KOPT-K1 (cell line): ENCODE data around the gene KLHL13.
"Not testable (repeated sequence)": the region's sequence is repeated elsewhere in the genome, so short reads cannot be mapped to it uniquely, and the experiment has no call there.

Experiments used
- H3K27ac ChIP-seq: fragments of 200-600 bp; sonication (generic); 2 replicates; pipeline ENCODE4 v1.5.1; 2016; ENCODE audit warnings: antibody characterized with exemption, mild to moderate bottlenecking, low read depth, low read length; ENCODE audit not compliant: poor library complexity, severe bottlenecking
- H3K36me3 ChIP-seq: fragments of 200-600 bp; sonication (generic); 2 replicates; pipeline ENCODE4 v1.5.1; 2017; ENCODE audit warnings: antibody characterized with exemption, mild to moderate bottlenecking, low read length, moderate library complexity; ENCODE audit not compliant: insufficient read depth
- H3K9me3 ChIP-seq: fragments of 200-600 bp; sonication (generic); 2 replicates; pipeline ENCODE4 v1.5.1; 2017; ENCODE audit warnings: antibody characterized with exemption, low read length, mild to moderate bottlenecking; ENCODE audit not compliant: insufficient read depth, poor library complexity, severe bottlenecking

The KLHL13 gene

GRCh38 chrX:118047446-118048186 lies 69.0 kb downstream of the KLHL13 start:
- Histone ChIP-seq H3K27ac (no peak overlapping the region), H3K36me3 (no peaks in the 10 kb centered on the region), H3K9me3 (peaks cover 8% of the 10 kb centered on the region)

GRCh38 chrX:118039591-118039990 lies 77.0 kb downstream of the KLHL13 start:
- H3K9me3 ChIP-seq, result peaks cover 8% of the 10 kb centered on the region
- H3K36me3 ChIP-seq, result no peaks in the 10 kb centered on the region
- H3K27ac ChIP-seq, result no peak overlapping the region

DNA sequence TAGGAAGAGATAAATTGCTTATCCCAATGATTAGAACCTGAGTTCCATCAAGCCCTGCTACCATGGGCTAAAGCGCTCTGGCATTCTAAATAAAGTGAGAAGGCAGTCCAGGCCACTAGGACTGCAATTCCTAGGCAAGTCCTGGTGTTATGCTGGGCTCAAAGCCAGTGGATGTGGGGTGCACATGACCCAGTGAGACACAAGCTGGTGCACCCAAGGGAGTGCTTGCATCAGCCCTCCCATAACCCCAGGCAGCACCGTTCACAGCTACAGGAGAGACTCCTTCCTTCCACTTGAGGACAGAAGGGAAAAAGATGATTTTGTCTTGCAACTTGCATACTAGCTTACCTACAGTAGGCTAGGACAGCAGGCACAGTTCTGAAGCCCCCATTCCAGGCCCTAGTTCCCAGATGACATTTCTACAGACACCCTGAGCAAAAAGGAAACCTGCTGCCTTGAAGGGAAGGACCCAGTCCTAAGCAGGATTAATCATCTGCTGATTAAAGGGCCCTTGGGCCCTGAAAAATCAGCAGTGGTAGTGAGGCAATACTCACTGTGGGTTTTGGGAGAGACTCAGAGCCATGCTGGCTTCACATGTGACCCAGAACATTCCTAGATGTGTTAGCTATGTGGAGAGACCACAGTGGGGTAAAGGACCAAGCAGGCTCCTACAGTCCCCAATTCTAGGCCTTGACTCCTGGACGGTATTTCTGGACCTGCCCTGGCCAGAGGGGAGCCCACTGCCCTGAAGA lies 77.8 kb downstream of the KLHL13 start:
- Histone ChIP-seq H3K27ac (no peak overlapping the region), H3K36me3 (no peaks in the 10 kb centered on the region), H3K9me3 (peaks cover 8% of the 10 kb centered on the region)

- Histone ChIP-seq H3K36me3 (no peaks in the 10 kb centered on the region), H3K9me3 (no peaks in the 10 kb centered on the region), H3K27ac (no peak overlapping the region)
Measured at GRCh38 chrX:118026631-118027030, 90.0 kb downstream of the KLHL13 start.

GRCh38 chrX:118025226-118025625 lies 91.4 kb downstream of the KLHL13 start:
- Histone ChIP-seq H3K27ac (no peak overlapping the region), H3K9me3 (no peaks in the 10 kb centered on the region), H3K36me3 (no peaks in the 10 kb centered on the region)

GRCh38 chrX:118024482-118024881 lies 92.1 kb downstream of the KLHL13 start:
- H3K27ac ChIP-seq, result no peak overlapping the region
- H3K36me3 ChIP-seq, result no peaks in the 10 kb centered on the region
- H3K9me3 ChIP-seq, result no peaks in the 10 kb centered on the region

DNA sequence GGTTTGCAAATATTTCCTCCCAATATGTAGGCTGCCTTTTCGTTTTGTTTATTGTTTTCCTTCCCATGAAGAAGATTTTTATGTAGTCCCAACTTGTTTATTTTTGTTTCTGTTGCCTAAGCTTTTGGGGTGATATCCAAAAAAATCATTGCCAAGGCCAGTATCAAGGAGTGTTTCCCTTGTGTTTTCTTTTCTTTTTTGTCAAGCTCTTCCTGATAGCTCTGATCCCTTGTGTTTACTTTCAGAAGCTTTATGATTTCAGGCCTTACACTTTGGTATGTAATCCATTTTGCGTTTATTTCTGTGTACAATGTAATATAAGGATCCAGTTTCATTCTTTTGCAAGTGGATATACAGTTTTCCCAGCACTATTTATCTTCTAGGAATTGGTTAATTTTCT lies 93.9 kb downstream of the KLHL13 start:
- Histone ChIP-seq H3K36me3 (no peaks in the 10 kb centered on the region), H3K27ac (no peak overlapping the region), H3K9me3 (no peaks in the 10 kb centered on the region)

GRCh38 chrX:118016422-118016821 lies 100.2 kb downstream of the KLHL13 start:
- H3K36me3 ChIP-seq, result no peaks in the 10 kb centered on the region
- no peak overlapping the region for H3K27ac ChIP-seq
- H3K9me3 ChIP-seq, result no peaks in the 10 kb centered on the region

DNA sequence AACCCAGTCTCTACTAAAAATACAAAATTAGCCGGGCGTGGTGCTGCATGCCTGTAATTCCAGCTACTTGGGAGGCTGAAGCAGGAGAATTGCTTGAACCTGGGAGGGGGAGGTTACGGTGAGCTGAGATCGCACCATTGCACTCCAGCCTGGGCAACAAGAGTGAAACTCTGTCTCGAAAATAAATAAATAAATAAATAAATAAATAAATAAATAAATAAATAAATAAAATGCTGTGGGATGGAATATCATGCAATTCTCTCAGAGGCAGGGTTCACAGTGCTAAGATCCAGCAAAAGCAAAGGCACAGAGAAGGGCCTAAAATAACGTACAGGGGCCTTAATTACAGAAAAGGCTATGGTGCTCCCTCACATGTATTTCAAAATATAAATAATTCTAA lies 114.2 kb downstream of the KLHL13 start:
- not testable (repeated sequence) for H3K27ac ChIP-seq, H3K9me3 ChIP-seq, H3K36me3 ChIP-seq

DNA sequence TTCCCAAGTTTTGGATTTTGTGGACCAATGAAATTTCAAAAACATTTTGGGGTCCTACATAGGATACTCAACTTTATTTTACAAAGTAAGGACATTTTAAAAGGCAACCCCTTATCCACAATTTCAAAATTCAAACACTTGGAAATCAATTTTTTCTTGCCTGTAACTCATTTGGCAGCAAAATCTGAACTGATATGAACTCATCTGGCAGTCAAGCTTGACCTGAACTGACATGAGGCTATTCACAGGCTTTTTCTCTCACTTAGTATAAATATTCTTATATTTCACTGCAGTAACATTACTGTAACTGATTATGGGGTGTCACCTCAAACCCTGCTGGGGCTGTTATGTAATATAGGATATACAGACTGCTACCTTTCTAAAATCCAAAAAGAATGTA lies 116.1 kb downstream of the KLHL13 start:
- no peaks in the 10 kb centered on the region for H3K9me3 ChIP-seq

DNA sequence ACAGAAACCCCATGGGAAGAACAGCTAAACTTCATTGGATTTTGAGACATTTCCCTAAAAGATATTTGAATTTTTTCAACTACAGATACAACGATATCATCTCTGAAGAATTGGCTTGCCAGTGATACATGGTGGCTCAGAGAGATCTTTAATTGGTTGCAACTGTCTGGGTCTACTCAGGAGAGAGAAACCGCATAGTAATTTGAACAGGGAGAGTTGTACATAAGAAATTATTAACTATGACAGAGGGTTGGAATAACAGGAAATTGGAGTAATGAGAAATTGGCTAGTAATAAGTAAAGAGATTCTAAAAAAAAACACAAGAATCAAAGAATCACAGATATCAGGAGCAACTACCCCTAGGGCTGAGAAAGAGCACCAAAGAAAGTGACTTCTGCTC lies 118.4 kb downstream of the KLHL13 start:
- Histone ChIP-seq H3K9me3 (no peaks in the 10 kb centered on the region), H3K27ac (no peak overlapping the region)

More for the DNA sequence above, 116.1 kb downstream of the KLHL13 start:
- Histone ChIP-seq H3K27ac (no peak overlapping the region), H3K36me3 (no peaks in the 10 kb centered on the region)

GRCh38 chrX:117996918-117997480 lies 119.6 kb downstream of the KLHL13 start:
- Histone ChIP-seq H3K27ac (no peak overlapping the region), H3K36me3 (no peaks in the 10 kb centered on the region), H3K9me3 (no peaks in the 10 kb centered on the region)

More for the DNA sequence above, 118.4 kb downstream of the KLHL13 start:
- H3K36me3 ChIP-seq, result no peaks in the 10 kb centered on the region

DNA sequence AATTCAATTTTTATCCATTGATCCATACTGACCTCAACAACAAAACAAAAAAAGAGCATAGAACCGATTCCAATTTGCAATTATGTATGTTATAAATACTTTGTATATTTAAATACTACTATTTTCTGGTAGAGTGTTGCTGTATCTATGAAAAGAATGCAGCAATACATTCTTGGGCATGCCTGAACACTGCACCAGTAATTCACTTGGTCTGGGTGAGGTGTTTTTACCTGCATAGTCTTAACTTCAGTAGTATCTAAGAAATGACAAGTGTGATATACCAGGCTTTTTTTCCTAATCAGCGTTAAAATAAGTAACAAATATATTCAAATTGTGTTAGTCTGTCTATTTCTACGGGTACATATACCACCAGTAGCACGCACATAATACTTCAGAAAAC lies 120.2 kb downstream of the KLHL13 start:
- Histone ChIP-seq H3K36me3 (no peaks in the 10 kb centered on the region), H3K27ac (no peak overlapping the region), H3K9me3 (no peaks in the 10 kb centered on the region)

DNA sequence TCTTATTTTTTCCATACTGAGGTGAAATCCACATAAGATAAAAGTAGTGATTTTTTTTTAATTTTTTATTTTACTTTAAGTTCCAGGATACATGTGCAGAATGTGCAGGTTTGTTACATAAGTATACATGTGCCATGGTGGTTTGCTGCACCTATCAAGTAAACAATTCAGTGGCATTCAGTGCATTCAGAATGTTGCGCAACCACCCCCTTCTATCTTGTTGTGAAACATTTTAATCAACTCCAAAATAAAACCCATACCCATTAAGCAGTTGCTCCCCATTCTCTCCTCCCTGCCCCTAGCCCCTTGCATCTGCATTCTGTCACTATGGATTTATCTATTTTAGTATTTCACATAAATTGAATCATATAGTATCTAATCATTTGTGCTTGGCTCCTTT lies 121.2 kb downstream of the KLHL13 start:
- no peaks in the 10 kb centered on the region for H3K36me3 ChIP-seq
- no peaks in the 10 kb centered on the region for H3K9me3 ChIP-seq
- no peak overlapping the region for H3K27ac ChIP-seq

GRCh38 chrX:117992192-117992723 lies 124.4 kb downstream of the KLHL13 start:
- Histone ChIP-seq H3K9me3 (no peaks in the 10 kb centered on the region), H3K27ac (no peak overlapping the region), H3K36me3 (no peaks in the 10 kb centered on the region)
